GM12864 (cell line): Measurements from ENCODE around the gene WWOX.

ENCODE experiments used
- DNase-seq: peaks from one replicate; pipeline ENCODE4 v3.0.0-alpha.2; 2011; ENCODE audit warnings: low read depth
- H3K4me3 ChIP-seq: 2 replicates; pipeline ENCODE4 v1.5.1; 2011; ENCODE audit warnings: mild to moderate bottlenecking, low read depth, low read length, control low read depth
- TF ChIP-seq, protein P1 (sequence below): IDR thresholded peaks from 2 replicates; pipeline ENCODE4 v1.5.1; 2011; ENCODE audit warnings: low read depth, mild to moderate bottlenecking, moderate library complexity, low read length, control low read depth, inconsistent platforms; ENCODE audit errors: missing control alignments

The WWOX gene

GRCh38 chr16:78659668-78660217, 560.3 kb downstream of the WWOX start:
- no peak for DNase-seq
- no peak overlapping the region for H3K4me3 ChIP-seq
- TF ChIP-seq, protein P1, sequence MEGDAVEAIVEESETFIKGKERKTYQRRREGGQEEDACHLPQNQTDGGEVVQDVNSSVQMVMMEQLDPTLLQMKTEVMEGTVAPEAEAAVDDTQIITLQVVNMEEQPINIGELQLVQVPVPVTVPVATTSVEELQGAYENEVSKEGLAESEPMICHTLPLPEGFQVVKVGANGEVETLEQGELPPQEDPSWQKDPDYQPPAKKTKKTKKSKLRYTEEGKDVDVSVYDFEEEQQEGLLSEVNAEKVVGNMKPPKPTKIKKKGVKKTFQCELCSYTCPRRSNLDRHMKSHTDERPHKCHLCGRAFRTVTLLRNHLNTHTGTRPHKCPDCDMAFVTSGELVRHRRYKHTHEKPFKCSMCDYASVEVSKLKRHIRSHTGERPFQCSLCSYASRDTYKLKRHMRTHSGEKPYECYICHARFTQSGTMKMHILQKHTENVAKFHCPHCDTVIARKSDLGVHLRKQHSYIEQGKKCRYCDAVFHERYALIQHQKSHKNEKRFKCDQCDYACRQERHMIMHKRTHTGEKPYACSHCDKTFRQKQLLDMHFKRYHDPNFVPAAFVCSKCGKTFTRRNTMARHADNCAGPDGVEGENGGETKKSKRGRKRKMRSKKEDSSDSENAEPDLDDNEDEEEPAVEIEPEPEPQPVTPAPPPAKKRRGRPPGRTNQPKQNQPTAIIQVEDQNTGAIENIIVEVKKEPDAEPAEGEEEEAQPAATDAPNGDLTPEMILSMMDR = no peak

GRCh38 chr16:78660795-78661194, 561.3 kb downstream of the WWOX start:
- TF ChIP-seq, protein P1 = no peak
- DNase-seq = no peak
- no peak overlapping the region for H3K4me3 ChIP-seq

DNA sequence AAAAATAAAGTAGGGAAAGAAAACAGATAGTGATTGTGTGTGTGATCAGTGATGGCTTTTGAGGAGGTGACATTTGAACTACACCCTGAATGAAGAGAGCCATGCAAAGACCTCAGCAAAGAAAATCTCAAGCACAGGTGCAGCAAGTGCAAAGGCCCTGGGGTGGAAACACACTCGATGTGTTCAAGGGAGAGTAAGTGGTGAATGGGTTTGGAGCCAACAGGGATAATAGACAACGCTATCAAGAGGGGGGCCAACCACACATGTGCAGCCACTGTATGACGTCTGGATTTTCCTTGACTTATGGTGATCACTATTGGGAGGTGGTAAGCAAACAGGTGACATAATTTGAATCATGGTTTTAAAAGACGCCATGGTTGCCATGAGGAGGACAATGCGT, 564.2 kb downstream of the WWOX start:
- no peak overlapping the region for H3K4me3 ChIP-seq
- DNase-seq = no peak
- TF ChIP-seq, protein P1 = no peak

- DNase-seq = no peak
- no peak overlapping the region for H3K4me3 ChIP-seq
- TF ChIP-seq, protein P1 = no peak
Observed at GRCh38 chr16:78664811-78665772, 565.6 kb downstream of the WWOX start.

GRCh38 chr16:78666318-78666717, 566.9 kb downstream of the WWOX start:
- H3K4me3 ChIP-seq = no peak overlapping the region
- TF ChIP-seq, protein P1 = no peak
- DNase-seq = no peak

DNA sequence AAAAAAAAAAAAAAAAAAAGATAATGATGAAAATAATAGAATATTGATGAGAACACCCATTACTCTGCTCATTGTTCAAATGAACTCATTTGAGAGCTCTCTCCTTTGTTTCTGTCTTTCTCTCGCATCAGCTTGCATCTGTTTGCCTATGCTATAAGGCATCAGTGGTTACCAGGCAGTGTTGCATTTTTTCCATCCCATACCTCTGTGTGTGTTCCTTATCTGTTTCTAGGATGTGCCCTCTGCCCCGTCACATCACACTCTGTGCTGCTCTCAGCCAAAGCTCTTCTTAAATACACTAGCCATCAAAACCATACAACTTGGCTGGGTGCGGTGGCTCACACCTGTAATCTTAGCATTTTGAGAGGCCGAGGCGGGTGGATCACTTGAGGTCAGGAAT, 568.2 kb downstream of the WWOX start:
- H3K4me3 ChIP-seq = no peak overlapping the region
- no peak for DNase-seq
- TF ChIP-seq, protein P1 = no peak
